NCI-H774 (cell line): ENCODE results near the gene DLGAP1.

Source experiments
- DNase-seq: peaks from one replicate; lab custom pipeline; 2025; lab: John Stamatoyannopoulos, UW

DLGAP1 gene

DNA sequence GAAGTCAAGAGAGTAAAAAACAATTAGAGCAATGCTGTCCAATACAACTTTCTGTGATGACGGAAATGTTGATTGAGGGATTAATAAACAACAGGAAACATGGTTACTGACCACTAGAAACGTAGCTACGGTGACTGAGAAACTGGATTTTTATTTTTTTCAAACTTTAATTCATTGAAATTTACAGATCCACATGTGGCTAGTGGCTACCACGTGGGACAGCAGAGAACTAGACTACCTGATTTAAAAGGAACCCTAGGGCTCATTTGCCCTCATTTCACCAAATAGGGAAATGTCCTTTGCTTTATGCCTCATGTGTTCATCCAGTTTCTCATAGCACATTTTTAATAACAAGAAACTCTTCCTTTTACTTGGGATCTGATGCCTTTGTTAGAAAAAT is 592.1 kb downstream of the DLGAP1 start:
- no peak for DNase-seq

- no peak for DNase-seq
Observed at GRCh38 chr18:3861495-3861894, 593.6 kb downstream of the DLGAP1 start.

- DNase-seq = no peak
Observed at GRCh38 chr18:3857544-3857943, 597.6 kb downstream of the DLGAP1 start.

DNA sequence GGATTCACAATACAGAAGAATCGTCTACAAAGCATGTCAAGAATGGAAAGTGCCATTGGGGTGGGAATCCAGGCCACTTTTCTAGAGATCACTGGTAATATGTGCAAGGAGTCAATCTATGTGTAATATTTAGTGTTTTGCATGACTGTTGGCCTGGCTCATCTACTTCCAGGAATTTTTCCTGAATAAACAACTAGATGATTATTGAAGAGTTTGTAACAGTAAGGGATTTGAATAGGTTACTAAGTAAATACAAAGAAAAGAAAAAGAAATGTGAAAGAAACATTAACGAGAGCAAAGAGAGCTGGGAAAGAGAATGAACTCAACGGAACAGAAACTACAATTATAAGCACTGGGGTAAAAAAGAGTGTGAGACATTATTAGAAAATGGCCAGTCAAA is 599.1 kb downstream of the DLGAP1 start:
- no peak for DNase-seq

GRCh38 chr18:3852321-3852720 is 602.8 kb downstream of the DLGAP1 start:
- DNase-seq = no peak

DNA sequence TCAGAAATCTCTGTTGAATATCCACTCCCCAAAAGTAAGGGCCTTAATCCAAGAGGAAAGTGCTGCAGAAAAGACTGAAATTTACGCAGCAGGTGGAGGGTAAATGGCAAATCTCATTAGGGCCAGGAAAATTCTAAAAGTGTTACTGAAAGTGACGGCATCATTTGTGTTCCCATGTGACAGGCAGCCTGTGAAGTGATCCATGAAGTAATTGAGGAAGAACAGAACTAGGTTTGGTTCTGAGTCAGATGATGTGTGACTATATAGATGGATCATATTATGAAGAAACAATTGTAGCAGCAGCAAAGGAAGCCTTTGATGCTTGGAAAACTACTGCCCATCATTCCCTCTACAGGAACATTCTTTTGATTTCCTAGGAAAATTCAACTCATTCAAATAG is 603.9 kb downstream of the DLGAP1 start:
- no peak for DNase-seq

GRCh38 chr18:3848316-3848715 is 606.8 kb downstream of the DLGAP1 start:
- DNase-seq = no peak

GRCh38 chr18:3845161-3845560 is 609.9 kb downstream of the DLGAP1 start:
- DNase-seq = no peak

- no peak for DNase-seq
Observed at GRCh38 chr18:3842844-3843243, 612.3 kb downstream of the DLGAP1 start.

- DNase-seq = no peak
Observed at GRCh38 chr18:3840766-3841165, 614.3 kb downstream of the DLGAP1 start.

DNA sequence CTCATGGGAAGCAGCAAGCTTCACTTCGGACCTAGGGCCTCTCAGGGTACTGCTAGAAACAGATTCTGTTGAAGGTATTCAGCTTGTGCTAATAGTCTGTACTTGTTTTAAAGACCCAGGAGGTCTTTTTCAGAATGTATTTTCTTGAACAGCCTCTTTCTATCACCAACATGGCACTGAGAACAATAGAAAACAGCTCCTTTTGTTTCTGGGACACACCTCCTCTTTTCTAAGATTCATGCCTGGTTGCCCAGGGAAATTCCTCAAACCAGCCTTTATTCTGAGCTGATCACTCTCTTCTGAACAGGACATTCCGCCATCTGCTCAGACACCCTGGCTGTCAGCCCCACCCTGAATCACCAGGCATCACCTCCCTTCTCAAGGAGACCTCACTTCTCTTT is 615.5 kb downstream of the DLGAP1 start:
- no peak for DNase-seq

- no peak for DNase-seq
Observed at GRCh38 chr18:3836483-3837335, 618.4 kb downstream of the DLGAP1 start.

GRCh38 chr18:3832025-3832638 is 623.0 kb downstream of the DLGAP1 start:
- DNase-seq = no peak

- no peak for DNase-seq
Observed at GRCh38 chr18:3830604-3831003, 624.5 kb downstream of the DLGAP1 start.

- no peak for DNase-seq
Observed at GRCh38 chr18:3827236-3827845, 627.8 kb downstream of the DLGAP1 start.

- no peak for DNase-seq
Observed at GRCh38 chr18:3826021-3826420, 629.1 kb downstream of the DLGAP1 start.

GRCh38 chr18:3824101-3824500 is 631.0 kb downstream of the DLGAP1 start:
- no peak for DNase-seq

DNA sequence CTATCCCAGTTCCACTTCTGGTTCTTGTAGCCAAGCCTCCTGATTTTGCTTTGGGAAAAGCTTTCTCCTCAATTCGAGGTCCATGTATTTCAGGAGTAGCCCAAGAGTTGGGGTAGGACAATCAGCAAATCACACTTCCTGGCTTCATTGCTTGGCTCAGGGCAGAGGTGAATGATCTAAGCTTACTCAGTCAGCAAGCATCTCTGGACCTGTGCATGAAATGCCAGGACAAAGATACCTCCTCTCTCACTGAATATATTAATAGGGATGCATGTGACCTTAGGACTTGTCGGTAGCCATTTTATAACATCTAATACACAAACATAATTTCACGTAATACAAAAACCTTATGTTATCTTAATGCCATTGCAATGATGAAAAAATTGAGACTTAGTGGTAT is 632.0 kb downstream of the DLGAP1 start:
- no peak for DNase-seq

DNA sequence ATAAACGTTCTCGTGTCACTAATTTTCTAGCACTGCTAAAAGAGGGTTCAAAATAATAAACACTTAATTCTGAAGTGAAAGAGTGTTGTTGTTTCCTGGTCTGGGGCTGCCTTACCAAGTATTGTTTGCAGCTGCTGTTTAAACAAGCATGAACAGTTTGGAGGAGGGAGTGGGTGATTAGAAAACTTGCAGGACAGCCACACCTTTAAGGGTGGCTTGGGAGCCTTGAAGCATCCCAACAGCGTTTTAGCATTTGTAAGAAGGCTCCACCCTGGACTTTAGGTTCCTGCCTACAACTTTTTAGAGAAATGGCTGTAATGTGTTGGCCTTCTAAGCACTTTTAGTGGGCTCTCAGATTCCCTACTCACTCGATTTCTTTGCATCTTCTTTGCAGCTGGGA is 633.6 kb downstream of the DLGAP1 start:
- DNase-seq = no peak

- DNase-seq = no peak
Observed at GRCh38 chr18:3819961-3820360, 635.1 kb downstream of the DLGAP1 start.

DNA sequence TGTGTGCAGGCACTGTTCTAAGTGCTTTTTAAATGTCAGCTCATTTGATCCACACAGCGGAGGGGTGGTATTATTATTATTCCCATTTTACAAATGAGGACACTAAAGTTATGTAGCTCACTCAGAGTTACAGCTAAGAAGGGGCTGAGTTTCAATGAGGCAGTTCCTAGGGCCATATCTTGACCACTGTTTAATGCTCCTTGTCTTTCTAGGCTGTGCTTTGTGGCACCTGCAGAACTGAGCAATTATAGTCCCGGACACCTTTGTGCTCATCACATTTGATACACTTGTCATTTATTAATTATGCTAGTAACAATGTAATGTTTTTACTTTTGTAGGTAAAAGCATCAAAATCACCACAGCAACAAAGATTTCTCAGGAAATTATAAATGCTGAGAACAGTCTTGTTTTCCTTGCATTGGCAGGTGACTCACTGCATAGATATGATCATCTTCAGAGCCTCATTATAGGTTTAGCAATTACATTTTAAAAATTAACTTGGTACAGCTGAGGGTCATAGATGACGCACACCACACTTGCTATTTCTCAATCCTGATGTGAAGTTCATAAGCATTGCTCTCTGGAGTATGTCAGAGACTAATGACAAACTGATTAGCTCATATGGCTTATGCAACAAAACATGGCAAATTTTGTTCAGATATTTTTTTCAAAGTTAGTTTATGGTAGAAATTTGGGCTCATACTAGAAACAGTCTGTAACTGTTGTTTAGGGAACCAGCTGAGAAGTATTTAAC is 638.3 kb downstream of the DLGAP1 start:
- DNase-seq = no peak

DNA sequence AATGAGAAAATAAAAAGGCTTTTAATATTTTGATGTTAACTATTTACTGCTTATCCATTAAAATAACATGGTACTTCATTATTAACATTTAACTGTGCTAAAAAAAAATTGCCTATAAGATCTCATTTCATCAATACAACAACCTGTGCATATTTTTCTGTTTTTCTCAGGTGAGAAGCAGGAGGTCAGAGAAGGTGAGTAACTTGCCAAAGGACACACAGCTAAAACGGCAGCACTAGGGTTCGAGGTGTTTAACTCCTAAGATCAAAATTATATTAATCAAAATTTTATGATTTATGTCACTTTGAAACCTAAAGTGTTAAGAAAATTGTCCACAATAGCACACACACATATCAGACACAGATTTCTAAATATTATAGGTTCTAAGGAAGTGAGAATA is 639.1 kb downstream of the DLGAP1 start:
- no peak for DNase-seq

GRCh38 chr18:3814816-3815215 is 640.3 kb downstream of the DLGAP1 start:
- no peak for DNase-seq
